ENCODE results near the gene SNRNP27.

SNRNP27 gene

GRCh38 chr2:69848186-69848790, 45.5 kb upstream of the SNRNP27 start:
- no peak for DNase-seq (ENCODE audit: low read depth)
- TF ChIP-seq MYC (IDR thresholded peaks at IDR 0.05; ENCODE audit: low read depth, low read length) (no peak), POLR2A (IDR thresholded peaks at IDR 0.05; ENCODE audit: extremely low read depth, insufficient read length) (no peak)
- TF ChIP-seq, protein P1, sequence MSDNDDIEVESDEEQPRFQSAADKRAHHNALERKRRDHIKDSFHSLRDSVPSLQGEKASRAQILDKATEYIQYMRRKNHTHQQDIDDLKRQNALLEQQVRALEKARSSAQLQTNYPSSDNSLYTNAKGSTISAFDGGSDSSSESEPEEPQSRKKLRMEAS (IDR thresholded peaks at IDR 0.05; ENCODE audit: low read depth, low read length): no peak
- TF ChIP-seq, protein P2, sequence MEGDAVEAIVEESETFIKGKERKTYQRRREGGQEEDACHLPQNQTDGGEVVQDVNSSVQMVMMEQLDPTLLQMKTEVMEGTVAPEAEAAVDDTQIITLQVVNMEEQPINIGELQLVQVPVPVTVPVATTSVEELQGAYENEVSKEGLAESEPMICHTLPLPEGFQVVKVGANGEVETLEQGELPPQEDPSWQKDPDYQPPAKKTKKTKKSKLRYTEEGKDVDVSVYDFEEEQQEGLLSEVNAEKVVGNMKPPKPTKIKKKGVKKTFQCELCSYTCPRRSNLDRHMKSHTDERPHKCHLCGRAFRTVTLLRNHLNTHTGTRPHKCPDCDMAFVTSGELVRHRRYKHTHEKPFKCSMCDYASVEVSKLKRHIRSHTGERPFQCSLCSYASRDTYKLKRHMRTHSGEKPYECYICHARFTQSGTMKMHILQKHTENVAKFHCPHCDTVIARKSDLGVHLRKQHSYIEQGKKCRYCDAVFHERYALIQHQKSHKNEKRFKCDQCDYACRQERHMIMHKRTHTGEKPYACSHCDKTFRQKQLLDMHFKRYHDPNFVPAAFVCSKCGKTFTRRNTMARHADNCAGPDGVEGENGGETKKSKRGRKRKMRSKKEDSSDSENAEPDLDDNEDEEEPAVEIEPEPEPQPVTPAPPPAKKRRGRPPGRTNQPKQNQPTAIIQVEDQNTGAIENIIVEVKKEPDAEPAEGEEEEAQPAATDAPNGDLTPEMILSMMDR (IDR thresholded peaks at IDR 0.05; ENCODE audit: low read depth, low read length): no peak
- no peak overlapping the region for H3K4me3 ChIP-seq (ENCODE audit: low read depth, low read length)

GRCh38 chr2:69858261-69858660, 35.5 kb upstream of the SNRNP27 start:
- no peak for DNase-seq (ENCODE audit: low read depth)
- TF ChIP-seq, protein P2 (IDR thresholded peaks at IDR 0.05; ENCODE audit: low read depth, low read length): no peak
- TF ChIP-seq, protein P1 (IDR thresholded peaks at IDR 0.05; ENCODE audit: low read depth, low read length): no peak
- TF ChIP-seq MYC (IDR thresholded peaks at IDR 0.05; ENCODE audit: low read depth, low read length) (no peak), POLR2A (IDR thresholded peaks at IDR 0.05; ENCODE audit: extremely low read depth, insufficient read length) (no peak)

GRCh38 chr2:69863298-69863697, 30.5 kb upstream of the SNRNP27 start:
- no peak overlapping the region for H3K4me3 ChIP-seq (ENCODE audit: low read depth, low read length)
- no peak for DNase-seq (ENCODE audit: low read depth)
- TF ChIP-seq, protein P2 (IDR thresholded peaks at IDR 0.05; ENCODE audit: low read depth, low read length): no peak
- TF ChIP-seq, protein P1 (IDR thresholded peaks at IDR 0.05; ENCODE audit: low read depth, low read length): no peak
- TF ChIP-seq MYC (IDR thresholded peaks at IDR 0.05; ENCODE audit: low read depth, low read length) (no peak), POLR2A (IDR thresholded peaks at IDR 0.05; ENCODE audit: extremely low read depth, insufficient read length) (no peak)

More at GRCh38 chr2:69858261-69858660, 35.5 kb upstream of the SNRNP27 start:
- H3K4me3 ChIP-seq (ENCODE audit: low read depth, low read length): no peak overlapping the region

DNA sequence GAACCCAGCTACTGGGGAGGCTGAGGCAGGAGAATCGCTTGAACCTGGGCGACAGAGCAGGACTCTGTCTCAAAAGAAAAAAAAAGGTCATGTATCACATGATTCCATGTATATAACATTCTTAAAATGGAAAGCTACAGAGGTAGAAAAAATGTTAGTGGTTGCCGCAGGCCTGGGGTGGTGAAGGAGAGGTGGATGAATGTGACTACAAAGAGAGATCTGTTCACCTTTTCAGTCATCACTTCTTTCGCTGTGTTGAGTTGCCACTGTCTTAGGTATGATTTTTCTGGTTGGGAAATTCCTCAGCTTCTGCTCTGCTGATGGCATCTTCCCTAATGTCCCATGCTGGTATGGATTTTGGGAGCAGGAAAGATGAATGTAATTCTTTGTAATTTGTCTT, 5.3 kb upstream of the SNRNP27 start:
- TF ChIP-seq POLR2A (IDR thresholded peaks at IDR 0.05; ENCODE audit: extremely low read depth, insufficient read length) (no peak), MYC (IDR thresholded peaks at IDR 0.05; ENCODE audit: low read depth, low read length) (no peak)
- TF ChIP-seq, protein P2 (IDR thresholded peaks at IDR 0.05; ENCODE audit: low read depth, low read length): no peak
- TF ChIP-seq, protein P1 (IDR thresholded peaks at IDR 0.05; ENCODE audit: low read depth, low read length): no peak
- H3K4me3 ChIP-seq (ENCODE audit: low read depth, low read length): no peak overlapping the region
- no peak for DNase-seq (ENCODE audit: low read depth)

DNA sequence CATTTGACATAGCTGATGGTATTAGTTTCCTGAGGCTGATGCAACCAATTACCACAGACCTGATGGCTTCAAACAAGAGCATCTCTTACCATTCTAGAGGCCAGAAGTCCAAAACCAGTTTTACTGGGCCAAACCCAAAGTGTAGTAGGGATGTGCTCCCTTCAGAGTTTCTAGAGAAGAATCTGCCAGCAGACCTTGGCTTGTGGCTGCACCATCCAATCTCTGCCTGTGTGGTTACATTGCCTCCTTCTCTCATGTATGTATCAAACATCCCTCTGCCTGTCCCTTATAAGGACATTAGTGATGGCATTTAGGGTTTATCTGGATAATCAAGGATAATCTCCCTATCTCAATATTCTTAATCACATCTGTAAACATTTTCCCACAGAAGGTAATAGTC, 4.5 kb upstream of the SNRNP27 start:
- TF ChIP-seq POLR2A (IDR thresholded peaks at IDR 0.05; ENCODE audit: extremely low read depth, insufficient read length): no peak
- TF ChIP-seq, protein P2 (IDR thresholded peaks at IDR 0.05; ENCODE audit: low read depth, low read length): no peak
- TF ChIP-seq MYC (IDR thresholded peaks at IDR 0.05; ENCODE audit: low read depth, low read length): no peak
- TF ChIP-seq, protein P1 (IDR thresholded peaks at IDR 0.05; ENCODE audit: low read depth, low read length): no peak
- DNase-seq (ENCODE audit: low read depth): no peak
- H3K4me3 ChIP-seq (ENCODE audit: low read depth, low read length): no peak overlapping the region

All from NB4 (cell line).